GM12891 (cell line): ENCODE measurements around the gene IL22RA2.

Source experiments
- PAX5 ChIP-seq: IDR thresholded peaks from 2 replicates; pipeline ENCODE4 v1.6.1; 2011; ENCODE audit warnings: low read length, moderate library complexity, mild to moderate bottlenecking; ENCODE audit not compliant: insufficient read depth, severe bottlenecking
- POLR2A ChIP-seq: IDR thresholded peaks from 2 replicates; pipeline ENCODE4 v1.6.1; 2011; ENCODE audit warnings: low read depth, low read length, control low read depth
- POLR2AphosphoS5 ChIP-seq: IDR thresholded peaks from 2 replicates; pipeline ENCODE4 v1.6.1; 2011; ENCODE audit warnings: low read depth, low read length, control low read depth
- POU2F2 ChIP-seq: IDR thresholded peaks from 2 replicates; pipeline ENCODE4 v1.6.1; 2011; ENCODE audit warnings: low read depth, mild to moderate bottlenecking, control low read depth, low read length, moderate library complexity
- SPI1 ChIP-seq: IDR thresholded peaks from 2 replicates; pipeline ENCODE4 v1.6.1; 2011; ENCODE audit warnings: low read depth, low read length, control low read depth
- TAF1 ChIP-seq: IDR thresholded peaks from 2 replicates; pipeline ENCODE4 v1.6.1; 2011; ENCODE audit warnings: low read depth, low read length, control low read depth

DNA sequence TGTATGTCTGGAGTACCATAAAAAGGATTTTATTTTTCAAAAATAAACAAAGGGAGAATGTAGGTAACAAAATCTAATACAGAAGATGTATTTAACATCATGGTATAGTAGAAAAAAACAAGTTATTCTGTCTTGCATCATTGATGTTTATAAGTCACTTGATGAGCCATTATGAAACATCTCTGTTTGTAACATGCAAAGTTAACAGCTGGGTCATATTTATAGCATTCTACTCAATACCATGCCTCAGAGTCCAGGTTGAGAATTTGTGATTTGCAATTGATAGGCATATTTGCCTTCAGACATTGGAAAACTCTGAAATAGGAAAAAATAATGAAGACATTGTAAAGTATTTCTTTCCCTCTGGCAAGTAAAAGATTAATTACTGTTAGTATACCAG lies 76.4 kb downstream of the IL22RA2 start:
- no peak for TF ChIP-seq POLR2AphosphoS5
- no peak for TF ChIP-seq POU2F2
- TF ChIP-seq POLR2A, result no peak
- TF ChIP-seq TAF1, result no peak
- no peak for TF ChIP-seq SPI1
- no peak for TF ChIP-seq PAX5
